ENCODE results near the gene BDH2.

DNA sequence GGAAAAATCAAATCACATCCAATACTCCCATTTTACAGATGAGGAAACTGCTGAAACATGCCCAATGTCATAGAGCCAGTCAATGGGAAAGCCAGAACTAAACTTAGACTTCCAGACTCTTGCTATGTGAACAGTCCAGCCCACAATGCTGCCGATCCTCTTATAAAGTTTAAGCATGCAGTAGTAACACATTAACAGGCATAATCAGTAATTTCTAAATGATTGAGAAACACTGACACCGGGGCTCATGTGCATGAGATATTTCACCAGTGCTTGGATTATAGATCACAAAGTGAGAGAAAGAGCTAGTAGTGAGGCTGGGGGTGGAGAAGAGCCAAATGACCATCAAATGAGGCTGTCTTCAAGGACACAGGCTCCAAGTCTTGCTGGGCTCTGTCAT, 2.5 kb downstream of the BDH2 start:
- TF ChIP-seq, protein P1, sequence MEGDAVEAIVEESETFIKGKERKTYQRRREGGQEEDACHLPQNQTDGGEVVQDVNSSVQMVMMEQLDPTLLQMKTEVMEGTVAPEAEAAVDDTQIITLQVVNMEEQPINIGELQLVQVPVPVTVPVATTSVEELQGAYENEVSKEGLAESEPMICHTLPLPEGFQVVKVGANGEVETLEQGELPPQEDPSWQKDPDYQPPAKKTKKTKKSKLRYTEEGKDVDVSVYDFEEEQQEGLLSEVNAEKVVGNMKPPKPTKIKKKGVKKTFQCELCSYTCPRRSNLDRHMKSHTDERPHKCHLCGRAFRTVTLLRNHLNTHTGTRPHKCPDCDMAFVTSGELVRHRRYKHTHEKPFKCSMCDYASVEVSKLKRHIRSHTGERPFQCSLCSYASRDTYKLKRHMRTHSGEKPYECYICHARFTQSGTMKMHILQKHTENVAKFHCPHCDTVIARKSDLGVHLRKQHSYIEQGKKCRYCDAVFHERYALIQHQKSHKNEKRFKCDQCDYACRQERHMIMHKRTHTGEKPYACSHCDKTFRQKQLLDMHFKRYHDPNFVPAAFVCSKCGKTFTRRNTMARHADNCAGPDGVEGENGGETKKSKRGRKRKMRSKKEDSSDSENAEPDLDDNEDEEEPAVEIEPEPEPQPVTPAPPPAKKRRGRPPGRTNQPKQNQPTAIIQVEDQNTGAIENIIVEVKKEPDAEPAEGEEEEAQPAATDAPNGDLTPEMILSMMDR (IDR thresholded peaks at IDR 0.05), result no peak
- no peak for TF ChIP-seq POLR2AphosphoS5 (IDR thresholded peaks at IDR 0.05; ENCODE audit: insufficient read depth in 1 of 2, low read depth in 1 of 2)

Data from vagina (tissue), 2 donors.